ENCODE results near the gene MVK. TPM values are rescaled to one million over a fixed set of nuclear protein-coding genes. Genes with fewer than 3 reads are reported as not detected.

Gene MVK
- total RNA-seq, 1 experiment from 2014 or later: 18.1 TPM

GRCh38 chr12:109580684-109581333 is 7.2 kb downstream of the MVK start:
- Histone ChIP-seq H3K27me3 (replicated peaks) (no peaks in the 10 kb centered on the region), H3K27ac (no peak overlapping the region), H3K4me1 (replicated peaks) (no peaks in the 10 kb centered on the region), H3K9me3 (replicated peaks) (no peaks in the 10 kb centered on the region), H3K36me3 (peaks cover 55% of the 10 kb centered on the region), H3K4me3 (no peak overlapping the region)
- no peak for DNase-seq (ENCODE audit: low read depth in 1 of 2, low spot score in 2 of 2)

- Histone ChIP-seq H3K27me3 (replicated peaks) (no peaks in the 10 kb centered on the region), H3K36me3 (peaks cover 50% of the 10 kb centered on the region), H3K27ac (no peak overlapping the region), H3K4me1 (replicated peaks) (no peaks in the 10 kb centered on the region), H3K4me3 (no peak overlapping the region), H3K9me3 (replicated peaks) (no peaks in the 10 kb centered on the region)
- no peak for DNase-seq (ENCODE audit: low read depth in 1 of 2, low spot score in 2 of 2)
These were observed 7.7 kb downstream of the MVK start for GRCh38 chr12:109581334-109581691.

DNA sequence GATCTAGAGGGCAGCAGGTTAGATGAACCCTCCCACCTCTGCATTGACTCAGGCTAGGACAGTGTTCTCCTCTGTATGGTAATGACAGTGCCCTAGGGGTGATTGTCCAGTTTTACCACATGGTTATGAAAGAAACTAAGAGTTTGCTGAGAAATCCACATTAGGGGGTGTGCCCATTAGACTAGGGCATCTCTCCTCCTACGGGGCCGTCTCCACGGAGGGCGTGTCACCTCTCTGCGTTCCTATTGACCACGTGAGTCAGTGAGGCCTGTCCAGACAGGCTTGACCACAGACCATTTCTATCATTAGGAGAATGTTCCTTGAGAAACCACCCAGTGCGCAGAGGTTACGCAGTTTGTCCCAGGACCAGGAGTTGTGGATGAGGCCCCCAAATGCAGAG is 8.3 kb downstream of the MVK start:
- DNase-seq (ENCODE audit: low read depth in 1 of 2, low spot score in 2 of 2): no peak
- no peaks in the 10 kb centered on the region for H3K9me3 ChIP-seq (replicated peaks)
- H3K27ac ChIP-seq: no peak overlapping the region
- no peak overlapping the region for H3K4me3 ChIP-seq
- peaks cover 50% of the 10 kb centered on the region for H3K36me3 ChIP-seq
- no peaks in the 10 kb centered on the region for H3K4me1 ChIP-seq (replicated peaks)
- H3K27me3 ChIP-seq (replicated peaks): no peaks in the 10 kb centered on the region

- Histone ChIP-seq H3K9me3 (replicated peaks) (no peaks in the 10 kb centered on the region), H3K4me3 (no peak overlapping the region), H3K36me3 (peaks cover 43% of the 10 kb centered on the region), H3K4me1 (replicated peaks) (no peaks in the 10 kb centered on the region), H3K27me3 (replicated peaks) (no peaks in the 10 kb centered on the region), H3K27ac (no peak overlapping the region)
- DNase-seq (ENCODE audit: low read depth in 1 of 2, low spot score in 2 of 2): no peak
These were observed 9.0 kb downstream of the MVK start for GRCh38 chr12:109582636-109583035.

- H3K36me3 ChIP-seq: peaks cover 38% of the 10 kb centered on the region
- no peak overlapping the region for H3K4me3 ChIP-seq
- no peaks in the 10 kb centered on the region for H3K4me1 ChIP-seq (replicated peaks)
- H3K27me3 ChIP-seq (replicated peaks): no peaks in the 10 kb centered on the region
- no peak overlapping the region for H3K27ac ChIP-seq
- no peak for DNase-seq (ENCODE audit: low read depth in 1 of 2, low spot score in 2 of 2)
- no peaks in the 10 kb centered on the region for H3K9me3 ChIP-seq (replicated peaks)
These were observed 10.1 kb downstream of the MVK start for GRCh38 chr12:109583733-109584132.

DNA sequence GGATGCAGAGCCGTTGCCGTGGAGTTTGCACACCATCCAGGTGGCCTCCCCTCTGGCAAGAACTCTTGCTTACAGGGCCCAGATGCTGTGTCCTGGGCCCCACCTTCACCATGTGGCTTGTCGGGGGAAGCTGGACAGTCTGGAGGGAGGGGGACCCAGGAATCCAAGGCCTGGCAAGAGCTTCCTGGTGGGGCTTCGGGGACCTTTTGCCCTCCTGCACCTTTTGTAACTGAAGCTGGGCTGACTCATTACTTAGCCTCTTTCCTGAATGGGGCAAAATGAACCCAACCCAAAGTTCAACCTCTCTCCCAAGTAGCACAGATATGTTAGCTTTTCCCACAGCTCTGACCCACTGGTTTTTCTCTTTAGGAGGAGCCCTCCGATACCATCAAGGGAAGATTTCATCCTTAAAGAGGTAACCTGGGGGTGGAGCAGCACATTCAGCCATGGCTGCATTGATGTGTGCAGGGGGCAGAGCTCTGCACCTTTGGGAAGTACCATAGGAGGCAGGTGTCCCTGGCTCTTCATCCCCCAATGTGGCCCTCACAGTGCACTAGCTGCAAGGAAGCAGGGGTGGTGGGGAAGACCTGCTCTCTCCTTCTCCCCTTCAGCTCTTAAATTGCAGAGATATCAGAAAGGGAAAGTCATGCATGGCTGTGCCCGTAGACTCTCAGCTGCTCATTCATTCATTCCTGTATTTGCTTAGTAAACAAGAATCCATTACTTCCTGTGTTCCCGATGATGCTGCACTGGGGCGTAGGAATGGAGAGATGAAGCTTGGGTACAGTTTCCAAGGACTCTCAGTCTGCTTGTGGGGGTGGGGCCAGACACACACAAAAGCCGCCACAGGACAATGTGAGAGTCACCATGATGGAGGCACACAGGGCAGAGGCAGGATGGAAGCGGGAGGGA is 13.0 kb downstream of the MVK start:
- Histone ChIP-seq H3K4me3 (no peak overlapping the region), H3K36me3 (peaks cover 17% of the 10 kb centered on the region), H3K27me3 (replicated peaks) (no peaks in the 10 kb centered on the region), H3K4me1 (replicated peaks) (no peaks in the 10 kb centered on the region), H3K27ac (no peak overlapping the region), H3K9me3 (replicated peaks) (no peaks in the 10 kb centered on the region)
- DNase-seq (ENCODE audit: low read depth in 1 of 2, low spot score in 2 of 2): no peak

DNA sequence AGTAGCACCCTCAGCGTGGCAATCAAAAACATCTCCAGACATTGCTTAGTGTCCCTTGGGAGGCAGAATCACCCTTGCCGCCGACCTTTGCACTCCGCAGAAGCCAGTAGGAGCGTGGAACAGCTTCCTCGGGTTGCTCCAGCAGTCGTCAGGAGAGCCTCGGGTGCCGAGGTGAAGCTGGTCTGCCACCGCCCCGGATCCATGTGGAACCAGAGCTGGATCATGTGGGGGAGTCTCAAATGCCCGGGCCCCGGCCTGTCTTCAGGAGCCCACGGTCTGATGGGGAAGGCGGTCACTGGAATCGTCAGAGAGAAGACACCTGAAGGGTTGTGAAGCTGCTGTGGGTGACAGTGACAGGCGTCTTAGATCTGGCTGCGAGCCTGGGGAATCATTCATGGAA is 14.3 kb downstream of the MVK start:
- peaks cover 12% of the 10 kb centered on the region; the same call in 1 of the 2 replicates for H3K36me3 ChIP-seq
- no peak overlapping the region for H3K27ac ChIP-seq
- no peaks in the 10 kb centered on the region for H3K9me3 ChIP-seq (replicated peaks)
- H3K4me1 ChIP-seq (replicated peaks): no peaks in the 10 kb centered on the region
- H3K4me3 ChIP-seq: no peak overlapping the region
- no peaks in the 10 kb centered on the region for H3K27me3 ChIP-seq (replicated peaks)
- no peak for DNase-seq (ENCODE audit: low read depth in 1 of 2, low spot score in 2 of 2)

- Histone ChIP-seq H3K9me3 (replicated peaks) (no peaks in the 10 kb centered on the region), H3K27me3 (replicated peaks) (no peaks in the 10 kb centered on the region), H3K4me3 (no peak overlapping the region), H3K27ac (no peak overlapping the region), H3K36me3 (peaks cover 10% of the 10 kb centered on the region; the same call in 1 of the 2 replicates), H3K4me1 (replicated peaks) (no peaks in the 10 kb centered on the region)
- DNase-seq (ENCODE audit: low read depth in 1 of 2, low spot score in 2 of 2): no peak
These were observed 15.1 kb downstream of the MVK start for GRCh38 chr12:109588461-109589239.

- H3K4me1 ChIP-seq (replicated peaks): no peaks in the 10 kb centered on the region
- no peak overlapping the region for H3K27ac ChIP-seq
- H3K36me3 ChIP-seq: peaks cover 7% of the 10 kb centered on the region; the same call in 1 of the 2 replicates
- H3K9me3 ChIP-seq (replicated peaks): no peaks in the 10 kb centered on the region
- DNase-seq (ENCODE audit: low read depth in 1 of 2, low spot score in 2 of 2): no peak
- H3K4me3 ChIP-seq: no peak overlapping the region
- no peaks in the 10 kb centered on the region for H3K27me3 ChIP-seq (replicated peaks)
These were observed 15.6 kb downstream of the MVK start for GRCh38 chr12:109589240-109589590.

GRCh38 chr12:109589691-109590245 is 16.2 kb downstream of the MVK start:
- Histone ChIP-seq H3K9me3 (replicated peaks) (no peaks in the 10 kb centered on the region), H3K27ac (no peak overlapping the region), H3K27me3 (replicated peaks) (no peaks in the 10 kb centered on the region), H3K36me3 (peaks cover 7% of the 10 kb centered on the region; the same call in 1 of the 2 replicates), H3K4me3 (no peak overlapping the region), H3K4me1 (replicated peaks) (no peaks in the 10 kb centered on the region)
- DNase-seq (ENCODE audit: low read depth in 1 of 2, low spot score in 2 of 2): no peak

- no peaks in the 10 kb centered on the region for H3K27me3 ChIP-seq (replicated peaks)
- peaks cover 7% of the 10 kb centered on the region; the same call in 1 of the 2 replicates for H3K36me3 ChIP-seq
- no peaks in the 10 kb centered on the region for H3K9me3 ChIP-seq (replicated peaks)
- H3K4me1 ChIP-seq (replicated peaks): no peaks in the 10 kb centered on the region
- H3K4me3 ChIP-seq: no peak overlapping the region
- no peak for DNase-seq (ENCODE audit: low read depth in 1 of 2, low spot score in 2 of 2)
- H3K27ac ChIP-seq: no peak overlapping the region
These were observed 17.0 kb downstream of the MVK start for GRCh38 chr12:109590566-109590965.

- Histone ChIP-seq H3K27me3 (replicated peaks) (no peaks in the 10 kb centered on the region), H3K4me1 (replicated peaks) (no peaks in the 10 kb centered on the region), H3K36me3 (peaks cover 7% of the 10 kb centered on the region; the same call in 1 of the 2 replicates), H3K9me3 (replicated peaks) (no peaks in the 10 kb centered on the region), H3K4me3 (no peak overlapping the region), H3K27ac (no peak overlapping the region)
- no peak for DNase-seq (ENCODE audit: low read depth in 1 of 2, low spot score in 2 of 2)
These were observed 17.4 kb downstream of the MVK start for GRCh38 chr12:109591041-109591440.

DNA sequence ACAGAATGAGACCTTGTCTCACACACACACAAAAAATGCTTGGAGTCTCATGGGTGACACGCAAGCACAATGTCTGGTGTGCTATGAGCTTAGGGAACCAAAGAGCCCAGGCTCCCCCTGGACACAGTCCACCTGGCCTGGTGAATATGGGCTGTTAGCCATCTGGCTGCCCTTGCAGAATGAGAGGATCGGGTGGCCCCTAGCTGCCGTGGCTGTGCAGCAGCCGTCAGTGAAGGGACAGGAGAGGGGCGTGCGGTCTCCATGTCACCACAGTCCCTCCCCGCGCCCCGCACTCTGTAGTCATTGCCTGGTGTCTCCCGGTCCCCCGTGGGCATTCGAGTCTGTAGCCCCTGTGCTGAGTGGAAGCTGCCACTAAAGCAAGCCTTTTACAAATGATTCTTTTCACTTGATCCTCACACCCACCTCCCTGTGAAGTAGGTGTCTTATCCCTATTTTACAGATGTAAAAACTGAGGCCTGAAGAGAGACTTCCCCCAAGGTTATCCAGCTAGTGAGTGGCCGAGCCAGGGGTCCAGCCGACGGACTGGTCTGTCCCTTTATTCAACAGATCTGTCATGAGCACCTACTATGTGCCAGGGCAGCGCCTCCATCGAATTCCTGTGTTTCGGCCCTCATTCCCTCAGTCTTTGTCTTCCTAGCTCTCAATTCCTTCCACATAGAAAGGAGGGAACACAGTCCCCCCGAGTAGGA is 18.8 kb downstream of the MVK start:
- no peaks in the 10 kb centered on the region for H3K27me3 ChIP-seq (replicated peaks)
- H3K9me3 ChIP-seq (replicated peaks): no peaks in the 10 kb centered on the region
- no peak for DNase-seq (ENCODE audit: low read depth in 1 of 2, low spot score in 2 of 2)
- H3K4me3 ChIP-seq: no peak overlapping the region
- no peak overlapping the region for H3K27ac ChIP-seq
- H3K4me1 ChIP-seq (replicated peaks): no peaks in the 10 kb centered on the region
- peaks cover 3% of the 10 kb centered on the region; the same call in 1 of the 2 replicates for H3K36me3 ChIP-seq

Data from SJSA1 (cell line).